Calu3 (cell line): Measurements from ENCODE around the gene ME1. TPM values are rescaled to one million over a fixed set of nuclear protein-coding genes. Genes with fewer than 3 reads are reported as not detected.

ENCODE experiments used
- BruUV-seq: library from RNA; stranded (reverse); fragments of 400-500 nt; replicated peaks from 2 replicates; lab custom pipeline; 2021; lab: Mats Ljungman, UMichigan
- CTCF ChIA-PET: fragments of 300-600 bp; sonication (Branson Sonifier 250); formaldehyde crosslinking; loops from one replicate; lab custom pipeline; 2022; ENCODE audit warnings: antibody characterized with exemption; lab: Charles Lee
- DNase-seq: peaks from one replicate; pipeline ENCODE4 v3.0.0; 2022
- H3K27ac Mint-ChIP-seq: one replicate; pipeline ENCODE4 v1.8.0; 2022; ENCODE audit warnings: mixed read lengths; ENCODE audit not compliant: unreplicated experiment
- H3K27me3 Mint-ChIP-seq: one replicate; pipeline ENCODE4 v1.8.0; 2022; ENCODE audit warnings: mixed read lengths; ENCODE audit not compliant: unreplicated experiment
- H3K36me3 Mint-ChIP-seq: one replicate; pipeline ENCODE4 v1.8.0; 2022; ENCODE audit warnings: mild to moderate bottlenecking, moderate library complexity, mixed read lengths; ENCODE audit not compliant: insufficient read depth, unreplicated experiment
- H3K4me1 Mint-ChIP-seq: one replicate; pipeline ENCODE4 v1.8.0; 2022; ENCODE audit warnings: mild to moderate bottlenecking, low read depth, mixed read lengths; ENCODE audit not compliant: unreplicated experiment
- H3K4me3 Mint-ChIP-seq: one replicate; pipeline ENCODE4 v1.8.0; 2022; ENCODE audit warnings: mild to moderate bottlenecking, low read depth, moderate library complexity, mixed read lengths; ENCODE audit not compliant: unreplicated experiment
- H3K9me3 Mint-ChIP-seq: one replicate; pipeline ENCODE4 v1.8.0; 2022; ENCODE audit warnings: low read depth, mixed read lengths; ENCODE audit not compliant: unreplicated experiment
- intact Hi-C: fragments of 100-400 bp; cut with micrococcal nuclease; formaldehyde crosslinking; loops from one replicate; pipeline ENCODE4 v1.10.0; 2022; ENCODE audit not compliant: unreplicated experiment
- total RNA-seq: library from RNA; stranded (reverse); gene quantifications from 2 replicates; pipeline ENCODE4 v1.2.3, GENCODE V29; 2022
- TF ChIP-seq, protein P1 (sequence below): fragments of 200-600 bp; IDR thresholded peaks from one replicate; pipeline ENCODE4 v1.8.0; 2022; ENCODE audit warnings: antibody characterized with exemption; ENCODE audit not compliant: unreplicated experiment

ME1 gene
- total RNA-seq, 1 experiment from 2014 or later, result 14.5 TPM

DNA sequence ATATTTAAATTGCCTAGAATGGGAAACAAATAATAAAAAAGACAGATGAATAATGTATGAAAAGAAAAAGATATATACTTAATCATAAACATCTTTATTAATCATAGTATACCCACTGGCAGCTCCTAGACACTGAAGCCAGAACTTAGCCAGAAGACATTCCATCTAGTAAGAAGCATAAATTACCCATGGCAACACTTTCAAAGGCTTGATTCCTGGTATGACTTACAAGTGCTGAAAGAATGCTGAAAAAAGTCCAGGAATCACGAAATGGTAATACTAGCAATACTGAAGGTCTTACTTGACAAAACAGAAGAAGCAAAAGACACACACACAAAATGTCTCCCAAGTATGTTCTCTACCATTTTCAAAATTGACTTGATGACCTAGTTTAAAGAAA, 199.7 kb downstream of the ME1 start:
- no peaks in the 10 kb centered on the region for H3K9me3 Mint-ChIP-seq
- DNase-seq, result no peak
- BruUV-seq, result no TSS peak
- H3K27ac Mint-ChIP-seq, result no peak overlapping the region
- TF ChIP-seq, protein P1, sequence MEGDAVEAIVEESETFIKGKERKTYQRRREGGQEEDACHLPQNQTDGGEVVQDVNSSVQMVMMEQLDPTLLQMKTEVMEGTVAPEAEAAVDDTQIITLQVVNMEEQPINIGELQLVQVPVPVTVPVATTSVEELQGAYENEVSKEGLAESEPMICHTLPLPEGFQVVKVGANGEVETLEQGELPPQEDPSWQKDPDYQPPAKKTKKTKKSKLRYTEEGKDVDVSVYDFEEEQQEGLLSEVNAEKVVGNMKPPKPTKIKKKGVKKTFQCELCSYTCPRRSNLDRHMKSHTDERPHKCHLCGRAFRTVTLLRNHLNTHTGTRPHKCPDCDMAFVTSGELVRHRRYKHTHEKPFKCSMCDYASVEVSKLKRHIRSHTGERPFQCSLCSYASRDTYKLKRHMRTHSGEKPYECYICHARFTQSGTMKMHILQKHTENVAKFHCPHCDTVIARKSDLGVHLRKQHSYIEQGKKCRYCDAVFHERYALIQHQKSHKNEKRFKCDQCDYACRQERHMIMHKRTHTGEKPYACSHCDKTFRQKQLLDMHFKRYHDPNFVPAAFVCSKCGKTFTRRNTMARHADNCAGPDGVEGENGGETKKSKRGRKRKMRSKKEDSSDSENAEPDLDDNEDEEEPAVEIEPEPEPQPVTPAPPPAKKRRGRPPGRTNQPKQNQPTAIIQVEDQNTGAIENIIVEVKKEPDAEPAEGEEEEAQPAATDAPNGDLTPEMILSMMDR, result no peak
- no peaks in the 10 kb centered on the region for H3K4me1 Mint-ChIP-seq
- CTCF ChIA-PET, result no interaction called here
- no peaks in the 10 kb centered on the region for H3K27me3 Mint-ChIP-seq
- no peak overlapping the region for H3K4me3 Mint-ChIP-seq
- intact Hi-C loops, result no loop called here
- H3K36me3 Mint-ChIP-seq, result no peaks in the 10 kb centered on the region

DNA sequence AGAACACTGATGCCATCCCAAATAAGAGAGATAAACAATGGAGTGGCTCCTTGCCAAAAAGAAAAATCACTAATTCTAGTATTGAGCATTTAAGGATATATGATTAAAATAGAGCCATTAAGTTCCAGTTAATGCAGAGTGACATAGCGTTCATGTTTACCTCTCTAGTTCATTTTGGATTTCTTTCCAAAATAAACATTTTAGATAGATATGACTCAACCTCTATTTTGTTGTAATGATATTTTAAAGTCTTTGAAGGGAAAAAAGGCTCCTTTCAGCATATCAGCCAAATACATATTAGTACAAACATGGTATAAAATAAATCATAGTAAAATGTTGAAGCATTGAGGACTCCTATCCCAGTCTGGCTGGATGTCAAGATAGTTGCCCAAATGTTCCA, 204.3 kb downstream of the ME1 start:
- CTCF ChIA-PET, result no interaction called here
- Mint-ChIP-seq H3K4me1 (no peaks in the 10 kb centered on the region), H3K27ac (no peak overlapping the region), H3K4me3 (no peak overlapping the region), H3K27me3 (no peaks in the 10 kb centered on the region), H3K36me3 (no peaks in the 10 kb centered on the region), H3K9me3 (no peaks in the 10 kb centered on the region)
- no peak for DNase-seq
- intact Hi-C loops, result loop anchor here (5.0 kb wide), 1 partner anchor 191 kb away; no protein-coding TSS in a partner anchor
- TF ChIP-seq, protein P1, result no peak
- BruUV-seq, result no TSS peak

DNA sequence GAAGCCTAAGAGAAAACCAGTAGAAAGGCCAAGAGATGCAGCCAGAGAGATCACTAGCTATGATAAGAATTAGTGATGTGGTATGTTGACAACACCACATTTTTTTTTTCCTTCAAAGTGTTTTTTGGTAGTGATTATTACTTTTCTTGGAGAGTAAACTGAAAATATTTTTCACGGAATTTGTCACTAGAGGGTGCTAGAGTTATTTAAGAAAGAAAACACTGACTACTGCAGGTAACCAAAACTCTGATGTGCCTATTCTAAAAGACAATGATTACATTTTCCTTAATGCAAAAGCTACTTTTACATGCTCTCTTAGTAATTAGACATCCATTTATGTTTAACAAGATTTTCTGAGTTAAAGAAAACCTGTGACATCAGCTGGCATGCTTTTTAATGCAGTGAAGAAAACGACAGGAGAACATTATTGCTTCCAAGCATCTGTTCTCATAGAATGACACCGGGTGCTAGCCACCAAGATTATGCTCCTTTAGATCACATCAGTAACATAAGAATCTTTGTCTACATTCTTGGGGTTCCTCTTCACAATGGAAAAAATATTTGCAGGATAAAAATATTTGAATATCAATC, 208.9 kb downstream of the ME1 start:
- H3K36me3 Mint-ChIP-seq, result no peaks in the 10 kb centered on the region
- TF ChIP-seq, protein P1, result peak; percentile 19
- no peak for DNase-seq
- no peaks in the 10 kb centered on the region for H3K4me1 Mint-ChIP-seq
- H3K9me3 Mint-ChIP-seq, result no peaks in the 10 kb centered on the region
- BruUV-seq, result no TSS peak
- H3K27me3 Mint-ChIP-seq, result no peaks in the 10 kb centered on the region
- no peak overlapping the region for H3K27ac Mint-ChIP-seq
- intact Hi-C loops, result loop anchor here (1.0 kb wide), 1 partner anchor 293 kb away; no protein-coding TSS in a partner anchor
- no peak overlapping the region for H3K4me3 Mint-ChIP-seq
- CTCF ChIA-PET, result interaction anchor here (0.7 to 1.3 kb wide), 4 partner anchors 290 to 314 kb away, joined by 3 to 4 read pairs (median 3); partner anchors contain the start of gene PRSS35

DNA sequence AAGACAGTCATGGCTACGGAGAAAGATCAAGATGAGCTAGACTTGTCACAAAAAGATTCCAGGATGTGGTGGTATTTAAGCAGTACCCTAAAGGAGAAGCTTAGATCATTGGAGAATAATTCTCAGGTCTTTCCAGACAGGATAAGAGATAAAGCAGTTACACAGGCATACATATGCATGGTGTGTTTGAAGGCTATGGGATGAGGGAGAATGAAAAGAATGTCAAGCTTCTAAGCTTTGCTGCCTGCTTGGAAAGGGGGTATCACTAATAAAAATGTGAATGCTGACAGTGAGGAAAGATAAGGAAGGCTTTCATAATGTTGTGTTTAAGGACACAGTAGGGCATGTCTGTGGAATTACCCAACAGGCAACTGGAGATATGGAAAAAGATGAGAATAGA, 209.6 kb downstream of the ME1 start:
- TF ChIP-seq, protein P1, result no peak
- intact Hi-C loops, result no loop called here
- CTCF ChIA-PET, result interaction anchor here (0.6 to 1.3 kb wide), 2 partner anchors 17 to 294 kb away, joined by 4 read pairs; no protein-coding TSS in a partner anchor
- no peak overlapping the region for H3K27ac Mint-ChIP-seq
- BruUV-seq, result no TSS peak
- no peak for DNase-seq
- H3K9me3 Mint-ChIP-seq, result no peaks in the 10 kb centered on the region
- no peak overlapping the region for H3K4me3 Mint-ChIP-seq
- no peaks in the 10 kb centered on the region for H3K4me1 Mint-ChIP-seq
- no peaks in the 10 kb centered on the region for H3K36me3 Mint-ChIP-seq
- no peaks in the 10 kb centered on the region for H3K27me3 Mint-ChIP-seq
